Chondrocyte (in vitro differentiated cells): ENCODE measurements around the gene HFE. TPM values are rescaled to one million over a fixed set of nuclear protein-coding genes. Genes with fewer than 3 reads are reported as not detected.
"Not testable (repeated sequence)": the region's sequence is repeated elsewhere in the genome, so short reads cannot be mapped to it uniquely, and the experiment has no call there.

Experiments used
- DNase-seq: peaks from one replicate; pipeline ENCODE4 v3.0.0; 2021; ENCODE audit warnings: mixed read lengths, low spot score
- H3K27ac Mint-ChIP-seq: one replicate; pipeline ENCODE4 v1.8.0; 2021; ENCODE audit warnings: mild to moderate bottlenecking, moderate library complexity, mixed read lengths; ENCODE audit not compliant: unreplicated experiment
- H3K27me3 Mint-ChIP-seq: 2 replicates; pipeline ENCODE4 v1.8.0; 2021; ENCODE audit warnings: low read depth, mixed read lengths
- H3K36me3 Mint-ChIP-seq: 2 replicates; pipeline ENCODE4 v1.8.0; 2021; ENCODE audit warnings: low read depth, mixed read lengths
- H3K4me1 Mint-ChIP-seq: 2 replicates; pipeline ENCODE4 v1.8.0; 2021; ENCODE audit warnings: low read depth, mild to moderate bottlenecking, mixed read lengths
- H3K4me3 Mint-ChIP-seq: one replicate; pipeline ENCODE4 v1.8.0; 2021; ENCODE audit warnings: mild to moderate bottlenecking, moderate library complexity, mixed read lengths; ENCODE audit not compliant: unreplicated experiment
- H3K9me3 Mint-ChIP-seq: 2 replicates; pipeline ENCODE4 v1.8.0; 2021; ENCODE audit warnings: low read depth, mixed read lengths
- total RNA-seq: library from RNA; stranded (reverse); gene quantifications from 3 replicates; pipeline ENCODE4 v1.2.1, GENCODE V29; 2021
- TF ChIP-seq, protein P1 (sequence below): fragments of 200-600 bp; sonication (generic); IDR thresholded peaks from 2 replicates; pipeline ENCODE4 v1.5.0; 2021; ENCODE audit warnings: antibody characterized with exemption, mild to moderate bottlenecking, moderate library complexity

HFE gene
- total RNA-seq, 1 donor from 2014 or later, result 6.1 TPM

- H3K27ac Mint-ChIP-seq, result no peak overlapping the region
- no peak for DNase-seq
- H3K4me3 Mint-ChIP-seq, result no peak overlapping the region
- no peaks in the 10 kb centered on the region for H3K36me3 Mint-ChIP-seq
- TF ChIP-seq, protein P1, sequence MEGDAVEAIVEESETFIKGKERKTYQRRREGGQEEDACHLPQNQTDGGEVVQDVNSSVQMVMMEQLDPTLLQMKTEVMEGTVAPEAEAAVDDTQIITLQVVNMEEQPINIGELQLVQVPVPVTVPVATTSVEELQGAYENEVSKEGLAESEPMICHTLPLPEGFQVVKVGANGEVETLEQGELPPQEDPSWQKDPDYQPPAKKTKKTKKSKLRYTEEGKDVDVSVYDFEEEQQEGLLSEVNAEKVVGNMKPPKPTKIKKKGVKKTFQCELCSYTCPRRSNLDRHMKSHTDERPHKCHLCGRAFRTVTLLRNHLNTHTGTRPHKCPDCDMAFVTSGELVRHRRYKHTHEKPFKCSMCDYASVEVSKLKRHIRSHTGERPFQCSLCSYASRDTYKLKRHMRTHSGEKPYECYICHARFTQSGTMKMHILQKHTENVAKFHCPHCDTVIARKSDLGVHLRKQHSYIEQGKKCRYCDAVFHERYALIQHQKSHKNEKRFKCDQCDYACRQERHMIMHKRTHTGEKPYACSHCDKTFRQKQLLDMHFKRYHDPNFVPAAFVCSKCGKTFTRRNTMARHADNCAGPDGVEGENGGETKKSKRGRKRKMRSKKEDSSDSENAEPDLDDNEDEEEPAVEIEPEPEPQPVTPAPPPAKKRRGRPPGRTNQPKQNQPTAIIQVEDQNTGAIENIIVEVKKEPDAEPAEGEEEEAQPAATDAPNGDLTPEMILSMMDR, result no peak
- H3K27me3 Mint-ChIP-seq, result no peaks in the 10 kb centered on the region
- no peaks in the 10 kb centered on the region for H3K9me3 Mint-ChIP-seq
- peaks cover 15% of the 10 kb centered on the region for H3K4me1 Mint-ChIP-seq
Observed at GRCh38 chr6:26068036-26068435, 19.2 kb upstream of the HFE start.

- no peaks in the 10 kb centered on the region for H3K9me3 Mint-ChIP-seq
- no peaks in the 10 kb centered on the region for H3K27me3 Mint-ChIP-seq
- no peak overlapping the region for H3K4me3 Mint-ChIP-seq
- no peak for DNase-seq
- H3K36me3 Mint-ChIP-seq, result no peaks in the 10 kb centered on the region
- H3K27ac Mint-ChIP-seq, result no peak overlapping the region
- TF ChIP-seq, protein P1, result no peak
- H3K4me1 Mint-ChIP-seq, result peaks cover 11% of the 10 kb centered on the region
Observed at GRCh38 chr6:26071135-26071534, 16.1 kb upstream of the HFE start.

DNA sequence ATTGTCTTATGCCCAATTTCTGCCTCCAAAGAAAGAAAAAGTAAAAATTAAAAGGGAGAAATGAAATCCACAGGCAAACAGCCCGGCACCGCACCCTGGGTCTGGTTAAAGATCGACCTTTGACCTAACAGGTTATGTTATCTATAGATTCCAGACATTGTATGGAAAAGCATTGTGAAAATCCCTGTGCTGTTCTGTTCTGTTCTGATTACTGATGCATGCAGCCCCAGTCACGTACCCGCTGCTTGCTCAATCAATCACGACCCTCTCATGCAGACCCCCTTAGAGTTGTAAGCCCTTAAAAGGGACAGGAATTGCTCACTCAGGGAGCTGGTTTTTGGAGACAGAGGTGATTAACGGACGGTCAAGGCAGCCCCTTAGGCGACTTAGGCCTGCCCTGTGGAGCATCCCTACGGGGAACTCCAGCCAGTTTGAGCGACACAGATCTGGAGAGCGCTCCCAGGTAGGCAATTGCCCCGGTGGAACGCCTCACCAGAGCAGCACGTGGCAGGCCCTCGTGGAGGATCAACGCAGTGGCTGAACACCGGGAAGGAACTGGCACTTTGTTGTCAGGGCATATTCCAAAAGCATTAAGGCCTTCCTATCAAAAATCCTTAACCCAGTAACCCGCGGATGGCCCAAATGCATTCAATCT, 12.0 kb upstream of the HFE start:
- Mint-ChIP-seq H3K27me3 (no peaks in the 10 kb centered on the region), H3K4me3 (no peak overlapping the region), H3K36me3 (no peaks in the 10 kb centered on the region), H3K4me1 (no peaks in the 10 kb centered on the region), H3K9me3 (no peaks in the 10 kb centered on the region), H3K27ac (no peak overlapping the region)
- no peak for DNase-seq
- TF ChIP-seq, protein P1, result no peak

- not testable (repeated sequence) for H3K27me3 Mint-ChIP-seq, H3K27ac Mint-ChIP-seq, H3K36me3 Mint-ChIP-seq, DNase-seq, H3K4me3 Mint-ChIP-seq, H3K4me1 Mint-ChIP-seq
- H3K9me3 Mint-ChIP-seq, result peaks cover 12% of the 10 kb centered on the region
Observed at GRCh38 chr6:26078066-26078465, 9.2 kb upstream of the HFE start.

DNA sequence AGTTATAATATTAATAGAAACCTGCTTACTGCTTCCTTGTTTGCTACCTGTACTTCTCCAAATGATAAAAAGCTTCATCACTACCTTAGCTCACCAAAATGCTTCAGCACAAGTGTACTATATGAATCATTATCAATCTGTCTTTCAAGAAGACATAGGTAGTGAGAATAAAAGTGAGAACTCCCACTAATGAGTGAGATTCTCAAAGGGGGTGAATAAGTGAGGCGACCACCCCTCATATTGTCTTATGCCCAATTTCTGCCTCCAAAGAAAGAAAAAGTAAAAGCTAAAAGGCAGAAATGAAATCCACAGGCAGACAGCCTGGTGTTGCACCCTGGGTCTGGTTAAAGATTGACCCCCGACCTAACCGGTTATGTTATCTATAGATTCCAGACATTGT, 6.1 kb upstream of the HFE start:
- peaks cover 12% of the 10 kb centered on the region for H3K9me3 Mint-ChIP-seq
- not testable (repeated sequence) for DNase-seq, H3K4me1 Mint-ChIP-seq, H3K36me3 Mint-ChIP-seq, H3K27me3 Mint-ChIP-seq, H3K4me3 Mint-ChIP-seq, H3K27ac Mint-ChIP-seq

GRCh38 chr6:26086211-26086610, 1.0 kb upstream of the HFE start:
- Mint-ChIP-seq H3K27me3 (no peaks in the 10 kb centered on the region), H3K27ac (no peak overlapping the region), H3K4me3 (no peak overlapping the region), H3K4me1 (peaks cover 13% of the 10 kb centered on the region), H3K36me3 (peaks cover 2% of the 10 kb centered on the region), H3K9me3 (peaks cover 6% of the 10 kb centered on the region)
- DNase-seq, result no peak
- TF ChIP-seq, protein P1, result no peak
